ENCODE data around the gene SYMPK.
"Not testable (repeated sequence)": the region's sequence is repeated elsewhere in the genome, so short reads cannot be mapped to it uniquely, and the experiment has no call there.

The SYMPK gene

DNA sequence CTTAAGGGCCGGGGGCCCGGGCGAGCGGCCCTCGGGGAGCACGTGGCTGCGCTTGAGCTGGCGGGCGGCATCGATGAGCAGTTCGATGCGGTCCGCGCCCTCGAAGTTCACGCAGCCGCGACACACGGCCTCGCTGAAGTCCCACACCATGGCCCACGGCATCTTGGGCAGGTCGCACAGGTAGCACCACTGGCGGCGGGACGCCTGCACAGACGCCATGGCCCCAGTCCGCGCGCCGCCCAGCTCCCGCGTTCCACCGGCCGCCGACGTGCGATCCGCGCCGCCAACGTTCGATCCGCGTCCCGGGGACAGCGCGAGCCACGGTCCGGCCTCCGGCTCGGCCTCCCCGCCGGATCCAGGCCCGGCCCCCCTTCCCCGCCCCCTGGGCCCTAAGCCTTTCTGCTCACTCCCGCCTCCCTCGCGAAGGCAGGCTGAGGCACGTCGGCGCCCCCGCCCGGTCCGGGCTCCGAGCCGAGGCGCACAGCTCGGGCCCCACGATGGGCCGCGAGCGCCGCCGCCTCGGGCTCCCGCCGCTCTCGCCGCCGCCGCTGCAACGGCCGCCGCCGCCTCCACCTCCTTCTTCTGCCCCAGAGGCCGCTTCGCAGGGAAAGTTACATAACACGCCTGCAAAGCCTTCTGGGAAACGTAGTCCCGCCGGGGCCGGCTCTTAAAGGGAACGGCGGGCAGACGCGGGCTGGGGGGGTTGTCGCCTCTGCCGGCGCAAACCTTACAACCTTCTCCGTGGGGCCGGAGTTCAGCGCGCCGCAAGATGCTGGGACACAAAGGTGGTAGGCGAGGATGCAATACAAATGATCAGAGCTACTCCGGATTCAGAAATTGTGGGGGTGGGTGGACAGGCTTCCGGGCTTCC, 22.8 kb upstream of the SYMPK start, which contains the start of gene IRF2BP1:
Gene IRF2BP1, minus strand, starts transcription at position 586 of the 871 bp plus-strand sequence. Its CDS starts 367 bp downstream, at position 219.
- peak; percentile 92 for DNase-seq

DNA sequence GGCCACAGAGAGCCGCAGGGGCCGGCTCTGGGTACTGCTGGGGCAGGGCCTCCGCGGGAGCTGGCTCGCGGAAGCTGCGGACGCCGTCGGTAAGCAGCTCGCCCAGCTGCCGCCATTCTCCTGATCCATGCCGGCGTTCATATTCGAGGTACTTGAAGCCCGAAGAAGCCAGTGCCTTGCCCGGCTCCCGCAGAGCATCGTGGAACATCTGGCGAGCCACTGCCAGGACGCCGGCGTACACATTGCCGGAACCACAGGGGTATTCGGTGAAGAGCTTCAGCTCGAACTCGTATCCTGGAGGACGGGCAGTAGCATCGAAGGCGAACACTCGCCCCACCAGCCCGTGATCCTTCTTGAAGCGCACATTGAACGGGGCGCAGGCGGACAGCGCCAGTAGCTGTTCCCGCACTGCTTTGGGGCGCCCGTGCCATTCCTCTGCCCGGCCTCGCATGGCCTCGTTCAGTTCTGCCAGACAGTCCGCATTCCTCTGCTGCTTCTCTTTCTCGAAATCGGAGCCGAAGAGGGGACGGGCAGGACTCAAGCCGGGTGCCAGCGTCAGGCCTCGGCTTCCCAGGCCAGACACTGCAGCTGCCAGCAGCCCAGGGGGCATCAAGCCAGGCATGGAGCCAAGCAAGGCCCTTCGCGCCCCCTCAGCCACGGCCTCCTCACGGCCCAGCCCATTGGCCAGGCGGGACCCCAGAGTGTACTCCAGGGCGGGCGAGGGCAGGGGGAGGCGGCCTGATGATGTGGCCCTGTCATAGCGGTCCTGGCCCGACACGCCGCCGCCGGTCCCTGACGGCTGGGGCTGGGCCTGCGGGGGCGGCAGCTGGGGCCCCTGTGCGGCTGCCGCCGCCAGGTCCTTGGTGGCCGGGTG, 22.0 kb upstream of the SYMPK start:
- DNase-seq = peak; percentile 49

DNA sequence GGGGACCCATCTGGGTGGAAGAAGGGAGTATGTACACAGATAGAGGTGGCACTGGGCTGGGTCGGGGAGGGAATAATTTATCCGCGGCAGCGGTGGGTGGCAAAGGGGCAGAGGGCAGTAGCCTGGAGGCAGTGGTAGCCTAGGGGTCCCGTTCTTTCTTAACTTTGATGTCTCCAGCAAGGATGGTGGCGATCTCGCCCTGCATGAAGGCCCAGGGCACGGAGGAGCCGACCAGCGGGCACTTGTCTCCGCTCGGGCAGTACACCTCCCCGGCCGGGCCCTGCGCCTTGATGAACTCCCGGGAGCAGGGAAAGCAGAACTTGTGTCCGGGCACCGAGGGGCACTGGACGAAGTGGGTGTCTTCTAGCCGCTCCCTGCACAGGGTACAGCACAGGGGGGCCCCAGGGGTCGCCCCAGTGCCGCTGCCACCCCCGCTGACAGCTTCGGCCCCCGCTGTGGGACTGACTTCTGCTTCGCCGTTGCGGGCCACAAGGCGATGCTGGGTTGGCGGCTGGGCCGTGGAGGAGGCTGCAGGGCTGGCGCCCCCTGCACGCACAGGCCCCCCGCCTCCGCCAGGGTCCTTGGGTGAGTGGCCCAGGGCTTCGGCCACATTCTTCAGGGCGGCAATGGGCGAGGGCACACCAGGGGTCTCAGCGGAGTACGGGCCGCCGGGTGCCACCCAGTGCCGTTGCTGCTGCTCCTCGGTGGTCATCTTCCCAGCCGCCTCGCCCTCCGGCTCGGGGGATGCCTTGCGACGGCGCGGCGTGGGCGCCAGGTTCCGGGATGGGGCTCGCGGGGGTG, 21.1 kb upstream of the SYMPK start:
- peak; percentile 31 for DNase-seq

DNA sequence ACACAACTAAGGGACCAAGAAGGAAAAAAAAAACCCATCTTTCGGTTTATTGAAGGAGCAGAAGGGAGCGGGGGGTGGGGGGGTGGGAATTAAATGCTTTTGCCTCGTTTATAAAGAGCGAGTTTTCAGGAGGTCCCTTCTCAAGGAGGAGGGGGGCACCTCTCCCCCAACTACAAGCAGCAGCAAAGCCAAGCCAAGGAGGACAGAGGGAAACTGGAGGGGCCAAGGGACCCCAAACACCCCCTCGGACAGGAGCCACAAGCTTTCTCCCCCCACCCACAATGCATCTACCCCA, 20.6 kb upstream of the SYMPK start:
- no peak for DNase-seq

DNA sequence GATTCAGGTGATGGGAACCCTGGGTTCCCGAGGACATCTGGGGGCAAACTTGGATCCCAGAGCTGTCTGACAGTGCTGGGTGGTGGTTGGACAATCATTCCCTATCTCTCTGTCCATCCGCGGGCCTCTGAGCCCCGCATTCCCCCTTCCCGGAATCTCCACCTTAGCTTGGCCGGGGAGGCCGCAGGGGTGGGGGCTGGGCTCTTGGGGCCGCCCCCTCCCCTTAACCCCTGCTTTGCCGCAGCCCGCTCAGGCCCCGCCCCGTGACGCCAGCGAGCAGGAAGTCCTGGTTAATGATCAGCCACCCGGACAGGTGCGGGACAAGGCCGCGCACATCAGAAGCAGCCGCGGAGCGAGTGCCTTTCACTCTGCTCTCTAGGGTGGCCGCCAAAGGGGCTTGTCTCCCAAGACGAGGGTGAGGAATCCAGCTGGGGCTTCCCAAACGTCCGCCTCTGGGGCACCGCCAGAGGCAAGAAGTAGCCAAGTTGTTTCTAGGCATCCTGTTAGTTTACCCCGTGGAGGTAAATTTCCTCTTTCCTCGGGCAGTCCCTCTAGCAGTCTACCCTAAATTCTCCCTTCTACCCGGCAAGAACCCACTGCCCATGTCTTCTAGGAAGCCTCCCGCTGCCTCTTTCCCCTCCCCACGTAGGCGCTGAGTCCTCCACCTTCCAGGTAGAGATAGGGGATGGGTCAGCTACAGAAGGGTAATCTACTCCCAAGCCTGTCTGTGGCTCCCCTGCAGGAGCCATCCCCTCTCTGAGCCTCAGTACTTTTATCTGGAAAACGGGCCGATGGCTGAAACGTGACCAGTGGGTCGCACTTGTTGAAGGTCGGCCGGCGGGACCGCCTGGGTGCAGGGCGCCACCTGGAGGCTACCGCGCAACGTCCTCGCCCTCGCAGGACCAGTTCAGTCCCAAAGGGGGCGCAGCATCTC, 20.0 kb upstream of the SYMPK start:
- DNase-seq = peak; percentile 92

DNA sequence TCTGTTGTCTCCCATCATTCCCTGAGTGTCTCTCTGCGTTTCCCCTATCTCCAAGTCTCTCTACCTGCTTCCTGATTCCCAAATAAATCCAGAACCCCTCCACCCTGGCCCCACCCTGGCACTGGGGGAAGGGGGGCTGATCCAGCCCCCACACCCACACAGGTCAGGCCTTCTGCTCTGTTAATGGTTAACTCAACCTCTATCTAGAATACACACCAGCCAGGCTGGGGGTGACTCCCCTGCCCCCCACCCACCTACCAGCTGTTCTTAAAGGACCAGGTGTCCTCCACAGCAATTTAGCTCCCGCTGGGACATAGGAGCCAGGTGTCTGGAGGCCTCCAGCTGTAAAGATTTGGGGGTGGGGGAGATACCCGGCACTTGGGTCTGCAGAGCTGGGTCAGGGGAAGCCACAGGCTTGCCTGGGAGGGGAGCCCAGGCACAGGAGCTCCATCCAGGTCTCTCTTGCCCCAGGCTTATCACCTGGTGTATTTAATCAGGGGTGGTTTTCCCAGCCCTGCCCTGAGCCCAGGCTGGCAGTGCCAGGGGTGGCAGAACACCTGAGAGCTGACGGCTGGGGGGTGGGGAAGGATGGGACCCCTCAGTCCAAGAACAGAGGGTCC, 19.1 kb upstream of the SYMPK start:
- DNase-seq = no peak

DNA sequence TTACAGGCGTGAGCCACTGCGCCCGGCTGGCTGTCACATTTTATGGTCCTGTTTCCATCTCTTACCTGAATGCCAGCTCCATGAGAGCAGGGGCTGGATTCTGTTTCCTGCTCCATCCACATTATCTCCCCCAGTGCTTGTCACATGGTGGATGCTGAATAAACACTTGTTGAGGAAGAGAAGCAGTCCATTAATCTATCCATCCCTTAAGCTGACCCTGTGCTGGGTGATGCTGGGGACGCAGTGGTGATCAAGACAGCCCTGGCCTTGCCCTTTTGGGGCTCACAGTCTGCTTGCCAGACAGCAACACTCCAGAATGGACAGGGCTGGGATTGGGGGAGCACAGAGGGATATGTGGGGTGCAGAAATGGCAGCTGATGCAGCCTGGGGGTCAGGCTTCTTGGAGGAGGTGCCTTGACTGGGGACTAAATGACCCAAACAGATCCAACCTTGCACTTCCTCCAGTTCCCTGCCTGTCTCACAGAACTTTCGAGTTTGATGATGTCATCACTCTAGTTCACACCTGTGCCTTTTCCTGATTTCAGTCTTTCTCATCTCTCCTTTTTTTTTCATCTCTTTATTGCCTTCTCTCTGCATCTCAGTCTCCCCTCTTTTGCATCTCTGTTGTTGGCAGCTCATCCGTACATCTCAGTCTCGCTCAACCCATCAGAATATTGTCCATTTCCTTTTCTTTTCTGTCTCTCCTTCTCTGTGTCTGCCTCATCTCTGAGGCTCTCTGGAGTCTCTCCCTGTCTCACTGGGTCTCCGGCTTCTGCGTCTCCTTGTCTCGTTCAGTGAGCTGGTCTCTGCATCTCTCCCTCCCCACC, 18.3 kb upstream of the SYMPK start:
- DNase-seq = no peak

DNA sequence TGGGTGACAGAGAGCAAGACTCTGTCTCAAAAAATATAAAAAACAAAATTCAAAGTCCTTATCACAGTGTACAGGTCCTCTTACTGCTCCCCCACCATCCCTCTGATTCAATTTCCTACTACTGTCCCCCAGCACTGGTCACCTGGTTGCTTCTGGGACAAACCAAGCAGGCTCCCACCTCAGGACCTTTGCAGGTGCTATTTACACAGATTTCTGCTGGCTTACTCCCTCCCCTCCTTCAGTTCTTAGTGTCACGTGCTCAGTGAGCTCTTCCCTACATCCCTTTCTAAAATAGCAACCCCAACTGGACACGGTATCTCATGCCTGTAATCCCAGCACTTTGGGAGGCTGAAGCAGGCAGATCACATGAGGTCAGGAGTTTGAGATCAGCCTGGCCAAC, 17.0 kb upstream of the SYMPK start:
- DNase-seq = no peak

DNA sequence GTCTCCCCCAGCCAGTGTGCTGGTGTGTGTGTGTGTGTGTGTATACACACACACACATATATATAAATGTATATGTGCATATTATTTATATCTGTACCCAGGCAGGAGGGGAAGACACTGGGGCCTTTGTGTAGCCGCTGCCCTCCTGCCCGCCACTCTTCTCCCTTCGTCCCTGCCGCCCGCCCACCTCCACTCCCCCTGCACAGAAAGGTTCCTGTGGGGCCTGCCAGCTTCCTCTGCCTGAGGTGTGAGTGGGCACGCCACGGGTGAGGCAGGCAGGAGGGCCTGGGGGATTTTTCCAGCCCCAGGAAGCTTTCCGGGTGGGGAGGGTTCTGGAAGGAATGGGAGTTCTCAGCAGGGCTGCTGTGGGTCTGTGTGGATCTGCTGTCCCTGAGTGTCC, 16.1 kb upstream of the SYMPK start:
- no peak for DNase-seq

DNA sequence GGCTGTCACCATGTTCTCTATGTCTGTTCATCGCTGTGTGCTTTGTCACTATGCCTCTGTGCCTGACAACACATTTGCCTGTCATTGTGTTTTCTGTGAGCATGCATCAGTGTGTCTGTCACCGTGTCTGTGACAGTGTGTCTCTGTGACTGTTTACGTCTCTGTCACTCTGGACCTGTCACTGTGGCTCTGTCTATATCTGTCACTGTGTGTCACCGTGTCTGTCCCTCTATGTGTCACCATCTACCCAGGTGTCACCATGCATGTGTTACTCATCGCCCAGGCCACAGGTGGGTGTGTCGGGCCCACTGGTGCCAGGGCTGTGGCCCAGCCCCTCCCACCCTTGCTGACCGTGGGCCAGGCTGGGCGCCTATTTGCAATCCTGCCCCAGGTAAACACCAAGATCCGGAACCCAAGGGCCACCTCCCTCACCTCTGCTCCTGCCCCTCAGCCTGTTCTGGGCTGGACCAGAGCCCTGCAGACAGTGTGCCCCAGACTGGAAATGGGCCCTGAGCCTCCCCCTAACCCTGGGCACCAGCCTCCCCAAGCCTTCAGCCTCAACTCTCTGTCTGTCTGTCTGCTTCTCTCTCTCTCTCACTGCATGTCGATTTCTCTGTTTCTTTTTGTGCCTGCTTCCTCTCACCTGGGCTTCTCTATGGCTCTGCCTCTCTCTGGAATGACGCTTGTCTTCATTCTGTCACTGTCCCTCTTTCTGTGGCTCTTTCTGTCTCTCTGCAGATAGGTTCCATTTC, 15.3 kb upstream of the SYMPK start:
- peak; percentile 38 for DNase-seq

DNA sequence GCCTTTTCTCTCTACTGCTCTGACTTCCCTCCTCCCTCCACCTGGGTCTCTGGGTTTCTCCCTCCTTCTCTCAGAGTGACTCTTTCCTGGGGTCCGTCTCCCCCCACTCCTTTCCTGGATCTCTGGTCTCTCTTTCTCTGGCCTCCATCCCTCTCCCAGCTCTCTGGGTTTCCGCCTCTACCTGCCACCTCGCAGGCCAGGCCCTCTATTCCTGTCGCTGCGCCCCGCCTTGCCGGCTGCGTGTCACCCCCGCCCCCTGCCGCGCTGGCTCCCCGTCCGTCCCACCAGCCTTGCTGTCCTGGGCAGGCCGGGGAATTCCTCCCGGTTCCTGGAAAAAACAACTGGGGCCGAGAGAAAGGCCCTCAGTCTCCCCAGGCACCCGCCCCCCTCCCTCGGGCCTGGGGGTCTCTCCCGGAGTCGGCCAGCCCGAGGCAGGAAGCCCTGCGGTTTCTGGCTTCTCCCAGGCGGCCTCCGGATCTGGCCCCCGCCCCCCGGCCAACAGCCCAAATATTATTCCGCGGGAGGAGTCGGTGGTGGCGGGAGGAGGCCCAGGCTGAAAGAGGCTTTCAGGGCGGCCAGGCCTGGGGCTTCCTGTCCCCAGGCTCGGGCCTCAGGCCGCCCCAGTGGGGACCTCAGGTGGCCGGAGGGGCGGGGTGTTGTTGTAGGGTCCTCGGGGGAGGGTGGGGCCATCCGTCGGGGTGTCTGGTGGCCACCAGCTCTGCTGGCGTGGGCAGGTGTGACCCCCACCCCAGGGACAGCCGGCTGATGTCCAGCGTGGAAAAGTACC, 13.7 kb upstream of the SYMPK start:
- peak; percentile 53 for DNase-seq

DNA sequence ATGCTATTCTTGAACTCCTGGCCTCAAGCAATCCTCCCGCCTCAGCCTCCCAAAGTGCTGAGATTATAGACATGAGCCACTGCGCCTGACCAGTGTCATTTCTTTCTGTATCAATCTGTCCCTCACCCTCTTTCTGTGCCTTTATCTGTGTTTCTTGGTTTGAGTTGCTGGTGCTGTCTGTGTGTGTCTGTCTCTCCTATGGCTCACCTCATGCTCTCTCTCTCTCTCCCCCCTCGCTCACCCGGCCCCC, 13.1 kb upstream of the SYMPK start:
- no peak for DNase-seq

DNA sequence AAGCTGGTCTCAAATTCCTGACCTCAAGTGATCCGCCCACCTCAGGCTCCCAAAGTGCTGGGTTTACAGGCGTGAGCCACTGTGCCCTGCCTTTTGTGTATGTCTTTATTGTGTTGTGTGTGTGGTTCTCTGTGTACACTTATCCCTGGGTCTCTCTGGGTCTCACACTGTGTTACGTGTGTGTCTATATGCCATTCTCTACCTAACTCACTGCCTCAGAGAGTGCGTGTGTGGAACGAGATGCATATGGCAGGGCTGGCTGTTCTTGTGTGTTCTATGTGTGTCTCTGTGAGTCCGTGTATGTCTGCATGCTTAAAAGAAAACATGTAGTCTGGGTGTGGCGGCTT, 11.6 kb upstream of the SYMPK start:
- no peak for DNase-seq

DNA sequence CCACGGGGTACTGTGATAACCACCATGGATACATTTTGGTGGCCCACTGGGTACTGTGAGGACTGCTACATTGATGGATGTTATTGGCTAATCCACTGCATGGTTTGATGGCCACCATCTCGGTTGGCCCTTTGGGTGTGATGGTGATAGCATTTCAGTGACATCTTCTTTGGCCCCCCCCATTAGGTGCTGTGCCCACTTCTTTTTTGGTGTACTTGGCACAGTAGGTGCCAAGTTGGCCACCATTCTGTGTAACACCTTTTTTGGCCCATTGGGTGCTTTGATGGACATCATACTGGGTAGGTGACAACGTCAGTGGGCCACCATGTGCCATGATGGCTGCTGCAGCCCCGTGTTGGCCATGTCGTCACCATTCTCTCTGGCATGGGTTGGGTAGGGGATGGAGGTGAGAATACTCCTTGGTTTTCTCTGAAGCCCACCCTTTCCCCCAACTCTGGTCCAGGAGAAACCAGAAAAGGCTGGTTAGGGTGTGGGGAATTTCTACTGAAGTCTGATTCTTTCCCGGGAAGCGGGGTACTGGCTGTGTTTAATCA, 10.3 kb upstream of the SYMPK start:
- DNase-seq = no peak

DNA sequence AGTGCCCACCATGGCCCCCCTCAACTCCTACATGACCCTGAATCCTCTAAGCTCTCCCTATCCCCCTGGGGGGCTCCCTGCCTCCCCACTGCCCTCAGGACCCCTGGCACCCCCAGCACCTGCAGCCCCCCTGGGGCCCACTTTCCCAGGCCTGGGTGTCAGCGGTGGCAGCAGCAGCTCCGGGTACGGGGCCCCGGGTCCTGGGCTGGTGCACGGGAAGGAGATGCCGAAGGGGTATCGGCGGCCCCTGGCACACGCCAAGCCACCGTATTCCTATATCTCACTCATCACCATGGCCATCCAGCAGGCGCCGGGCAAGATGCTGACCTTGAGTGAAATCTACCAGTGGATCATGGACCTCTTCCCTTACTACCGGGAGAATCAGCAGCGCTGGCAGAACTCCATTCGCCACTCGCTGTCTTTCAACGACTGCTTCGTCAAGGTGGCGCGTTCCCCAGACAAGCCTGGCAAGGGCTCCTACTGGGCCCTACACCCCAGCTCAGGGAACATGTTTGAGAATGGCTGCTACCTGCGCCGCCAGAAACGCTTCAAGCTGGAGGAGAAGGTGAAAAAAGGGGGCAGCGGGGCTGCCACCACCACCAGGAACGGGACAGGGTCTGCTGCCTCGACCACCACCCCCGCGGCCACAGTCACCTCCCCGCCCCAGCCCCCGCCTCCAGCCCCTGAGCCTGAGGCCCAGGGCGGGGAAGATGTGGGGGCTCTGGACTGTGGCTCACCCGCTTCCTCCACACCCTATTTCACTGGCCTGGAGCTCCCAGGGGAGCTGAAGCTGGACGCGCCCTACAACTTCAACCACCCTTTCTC, 9.4 kb upstream of the SYMPK start:
- no peak for DNase-seq

DNA sequence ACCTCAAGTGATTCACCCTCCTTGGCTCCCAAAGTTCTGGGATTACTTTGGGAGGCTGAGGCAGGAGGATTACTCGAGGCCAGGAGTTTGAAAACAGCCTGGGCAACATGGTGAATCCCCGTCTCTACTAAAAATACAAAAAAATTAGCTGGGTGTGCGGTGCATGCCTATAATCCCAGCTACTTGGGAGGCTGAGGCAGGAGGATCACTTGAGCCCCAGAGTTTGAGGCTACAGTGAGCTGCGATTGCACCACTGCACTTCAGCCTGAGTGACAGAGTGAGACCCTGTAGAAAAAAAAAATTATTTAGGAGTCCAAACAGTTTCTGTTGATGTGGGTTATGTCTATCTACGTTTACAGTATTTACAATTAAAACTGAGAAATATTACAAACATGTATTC, 7.9 kb upstream of the SYMPK start:
- no peak for DNase-seq

DNA sequence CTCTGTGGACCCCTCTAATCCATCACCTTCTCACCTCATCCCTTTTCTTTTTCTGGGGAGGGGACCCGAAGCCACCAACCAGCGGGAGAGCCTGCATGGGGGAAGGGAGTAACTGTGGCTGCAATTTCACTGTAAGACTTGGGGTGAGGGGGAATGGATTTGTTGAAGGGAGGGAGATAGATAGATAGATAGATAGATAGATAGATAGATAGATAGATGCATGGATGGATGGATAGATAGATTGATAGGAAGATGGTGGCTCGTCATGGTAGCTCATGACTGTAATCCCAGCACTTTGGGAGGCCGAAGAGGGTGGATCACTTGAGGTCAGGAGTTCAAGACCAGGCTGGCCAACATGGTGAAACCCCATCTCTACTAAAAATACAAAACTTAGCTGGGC, 4.3 kb upstream of the SYMPK start:
- DNase-seq = not testable (repeated sequence)

All from stimulated activated CD8-positive, alpha-beta memory T cell treated with anti-CD3 and anti-CD28 coated beads, Interleukin-4, amount 100 ng/mL, for 48 hours (primary cell).